BE2C (cell line): ENCODE data around the gene FLT4.

ENCODE experiments used
- DNase-seq: peaks from one replicate; pipeline ENCODE4 v3.0.0-alpha.2; 2020
- H3K27me3 ChIP-seq: fragments of 250-450 bp; sonication (Bioruptor Pico); 2 replicates; pipeline ENCODE4 v1.5.1; 2020; ENCODE audit warnings: mild to moderate bottlenecking
- H3K36me3 ChIP-seq: fragments of 250-450 bp; sonication (Bioruptor Pico); 2 replicates; pipeline ENCODE4 v1.5.1; 2020; ENCODE audit warnings: mild to moderate bottlenecking
- H3K4me1 ChIP-seq: fragments of 250-450 bp; sonication (Bioruptor Pico); 2 replicates; pipeline ENCODE4 v1.5.1; 2020
- H3K4me3 ChIP-seq: 2 replicates; pipeline ENCODE4 v1.5.1; 2011; ENCODE audit warnings: low read depth, low read length
- H3K9me3 ChIP-seq: fragments of 250-450 bp; sonication (Bioruptor Pico); 2 replicates; pipeline ENCODE4 v1.5.1; 2020
- CTCF ChIP-seq: IDR thresholded peaks from 2 replicates; pipeline ENCODE4 v1.5.1; 2012; ENCODE audit warnings: mild to moderate bottlenecking, low read depth, low read length

The FLT4 gene

GRCh38 chr5:180595046-180595379, 54.4 kb downstream of the FLT4 start:
- H3K9me3 ChIP-seq = no peaks in the 10 kb centered on the region
- H3K27me3 ChIP-seq = peaks cover 26% of the 10 kb centered on the region
- no peak overlapping the region for H3K4me3 ChIP-seq
- H3K36me3 ChIP-seq = no peaks in the 10 kb centered on the region
- no peaks in the 10 kb centered on the region for H3K4me1 ChIP-seq
- DNase-seq = no peak
- TF ChIP-seq CTCF = no peak

- TF ChIP-seq CTCF = no peak
- peaks cover 32% of the 10 kb centered on the region for H3K27me3 ChIP-seq
- no peaks in the 10 kb centered on the region for H3K9me3 ChIP-seq
- no peaks in the 10 kb centered on the region for H3K4me1 ChIP-seq
- no peaks in the 10 kb centered on the region for H3K36me3 ChIP-seq
- DNase-seq = no peak
- H3K4me3 ChIP-seq = no peak overlapping the region
Measured at GRCh38 chr5:180594311-180595045, 54.9 kb downstream of the FLT4 start.

- Histone ChIP-seq H3K36me3 (no peaks in the 10 kb centered on the region), H3K4me1 (no peaks in the 10 kb centered on the region), H3K4me3 (no peak overlapping the region), H3K9me3 (no peaks in the 10 kb centered on the region), H3K27me3 (peaks cover 38% of the 10 kb centered on the region)
- no peak for DNase-seq
- no peak for TF ChIP-seq CTCF
Measured at GRCh38 chr5:180593446-180594206, 55.8 kb downstream of the FLT4 start.

- Histone ChIP-seq H3K36me3 (no peaks in the 10 kb centered on the region), H3K4me1 (no peaks in the 10 kb centered on the region), H3K9me3 (no peaks in the 10 kb centered on the region), H3K4me3 (no peak overlapping the region), H3K27me3 (peaks cover 43% of the 10 kb centered on the region)
- no peak for TF ChIP-seq CTCF
- no peak for DNase-seq
Measured at GRCh38 chr5:180592176-180592575, 57.2 kb downstream of the FLT4 start.

- Histone ChIP-seq H3K4me3 (no peak within 1 kb of the TSS), H3K4me1 (no peaks in the 10 kb centered on the region), H3K9me3 (no peaks in the 10 kb centered on the region), H3K27me3 (peaks cover 43% of the 10 kb centered on the region), H3K36me3 (no peaks in the 10 kb centered on the region)
- no peak for TF ChIP-seq CTCF
- DNase-seq = no peak
Measured at GRCh38 chr5:180591311-180591887, 58.0 kb downstream of the FLT4 start, which contains the start of gene SCGB3A1. SCGB3A1 (minus strand) TSS chr5:180591499; CDS start chr5:180591462, 37 bp downstream.
